Ramos (cell line): Measurements from ENCODE around the gene ZNF879.

Experiments used
- in situ Hi-C: fragments of 300-500 bp; cut with MboI; formaldehyde crosslinking; loops from one replicate; pipeline ENCODE4 v1.14.3; 2022; ENCODE audit warnings: low sequenced_read_pairs; ENCODE audit not compliant: unreplicated experiment

Gene ZNF879

DNA sequence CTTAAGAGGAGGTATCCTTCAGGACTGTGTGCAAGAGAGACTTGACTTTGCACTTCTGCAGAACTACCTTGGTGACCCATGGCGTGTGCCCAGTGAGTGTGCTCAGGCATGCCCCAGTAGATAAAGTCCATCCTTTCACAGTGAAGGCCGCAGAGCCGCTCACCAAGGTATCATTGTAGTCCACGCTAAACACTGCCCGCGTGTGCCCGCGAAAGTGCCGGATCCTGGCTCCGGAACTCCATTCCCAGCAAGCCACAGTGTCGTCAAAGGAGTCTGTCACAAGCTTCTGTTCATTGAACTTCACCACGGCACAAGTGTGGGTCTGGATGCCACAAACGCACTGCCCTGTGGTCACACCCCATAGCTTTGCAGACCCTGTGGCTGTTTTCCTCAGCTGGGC is 25.2 kb upstream of the ZNF879 start:
- in situ Hi-C loops, result no loop called here

DNA sequence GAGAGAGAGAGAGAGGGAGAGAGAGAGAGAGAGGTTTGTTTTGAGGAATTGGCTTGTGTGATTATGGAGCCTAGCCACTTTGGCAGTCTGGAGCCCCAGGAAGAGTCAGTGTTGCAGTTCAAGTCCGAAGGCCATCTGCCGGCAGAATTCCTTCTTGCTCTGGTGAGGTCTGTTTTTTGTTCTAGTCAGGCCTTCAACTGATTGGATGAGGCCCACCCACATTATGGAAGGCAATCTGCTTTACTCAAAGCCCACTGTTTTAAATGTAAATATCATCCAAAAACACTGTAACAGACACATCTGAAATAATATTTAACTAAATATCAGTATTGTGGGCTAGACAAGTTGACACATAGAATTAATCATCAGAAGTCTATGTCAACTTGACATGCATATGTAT is 17.0 kb upstream of the ZNF879 start:
- in situ Hi-C loops, result no loop called here

DNA sequence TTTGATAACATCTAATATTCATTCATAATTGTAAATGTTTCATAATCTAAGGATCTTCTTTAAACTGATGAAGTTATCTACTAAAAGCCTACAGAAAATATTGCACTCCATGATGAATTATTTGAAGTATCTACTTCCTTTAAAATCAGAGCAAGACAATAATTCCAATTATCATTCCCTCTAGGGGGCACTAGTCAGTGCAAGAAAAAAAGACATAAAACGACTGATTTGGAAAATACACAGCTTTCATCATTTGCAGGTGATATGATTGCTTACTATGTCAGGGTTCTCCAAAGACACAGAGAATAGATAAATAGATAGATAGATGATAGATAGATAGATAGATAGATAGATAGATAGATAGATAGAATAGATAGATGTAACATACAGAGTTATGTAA is 14.9 kb upstream of the ZNF879 start:
- in situ Hi-C loops, result no loop called here

DNA sequence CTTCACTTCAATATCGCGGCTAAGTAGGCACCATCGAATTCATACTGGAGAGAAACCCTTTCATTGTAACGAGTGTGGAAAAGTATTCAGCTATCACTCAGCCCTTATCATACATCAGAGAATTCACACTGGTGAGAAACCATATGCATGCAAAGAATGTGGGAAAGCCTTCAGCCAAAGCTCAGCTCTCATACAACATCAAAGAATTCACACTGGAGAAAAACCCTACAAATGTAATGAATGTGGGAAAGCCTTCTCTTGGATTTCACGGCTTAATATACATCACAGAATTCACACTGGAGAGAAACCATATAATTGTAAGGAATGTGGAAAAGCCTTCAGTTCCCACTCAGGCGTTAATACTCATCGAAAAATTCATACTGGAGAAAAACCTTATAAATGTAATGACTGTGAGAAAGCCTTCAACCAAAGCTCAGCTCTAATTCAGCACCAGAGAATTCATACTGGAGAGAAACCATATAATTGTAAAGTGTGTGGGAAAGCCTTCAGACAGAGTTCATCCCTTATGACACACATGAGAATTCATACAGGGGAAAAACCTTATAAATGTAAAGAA is 9.5 kb downstream of the ZNF879 start:
- in situ Hi-C loops, result no loop called here

DNA sequence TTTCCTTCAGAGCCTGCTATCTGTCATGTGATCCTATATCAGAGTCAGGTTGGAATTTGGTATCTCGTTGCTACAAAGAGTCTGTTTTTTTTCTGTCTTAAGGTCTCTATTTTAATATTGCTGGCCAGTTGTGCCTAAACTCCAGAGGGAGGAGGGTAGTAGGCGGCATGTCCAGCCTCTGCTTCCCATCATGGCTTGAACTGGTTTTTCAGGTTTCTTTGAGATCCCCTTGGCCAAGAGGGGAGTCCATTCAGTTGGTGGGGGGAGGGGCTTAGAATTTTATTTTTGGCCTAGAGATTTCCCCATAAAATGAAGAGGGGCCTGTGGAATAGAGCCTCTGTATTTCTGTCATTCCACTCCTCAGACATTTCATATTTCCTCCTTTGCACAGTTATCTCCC is 21.2 kb downstream of the ZNF879 start:
- in situ Hi-C loops, result no loop called here

DNA sequence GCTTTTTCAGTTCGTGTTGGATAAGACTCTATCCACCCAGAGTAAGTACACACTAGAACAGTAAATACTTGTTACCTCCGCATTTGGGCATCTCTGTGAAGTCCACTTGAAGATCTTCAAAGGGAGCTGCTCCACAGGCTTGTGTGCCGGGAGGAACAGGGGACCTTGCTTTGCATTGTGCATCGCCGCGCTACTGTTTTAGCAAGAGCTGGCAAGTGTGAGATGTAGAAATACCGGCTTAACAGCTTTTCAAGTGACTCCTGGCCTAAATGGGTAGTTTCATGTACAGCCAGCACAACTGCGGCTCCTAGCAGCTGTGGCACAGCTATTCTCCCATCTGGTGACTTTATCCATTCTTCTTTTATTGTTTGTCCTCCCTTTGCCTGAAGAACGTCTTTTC is 28.2 kb downstream of the ZNF879 start:
- in situ Hi-C loops, result no loop called here

DNA sequence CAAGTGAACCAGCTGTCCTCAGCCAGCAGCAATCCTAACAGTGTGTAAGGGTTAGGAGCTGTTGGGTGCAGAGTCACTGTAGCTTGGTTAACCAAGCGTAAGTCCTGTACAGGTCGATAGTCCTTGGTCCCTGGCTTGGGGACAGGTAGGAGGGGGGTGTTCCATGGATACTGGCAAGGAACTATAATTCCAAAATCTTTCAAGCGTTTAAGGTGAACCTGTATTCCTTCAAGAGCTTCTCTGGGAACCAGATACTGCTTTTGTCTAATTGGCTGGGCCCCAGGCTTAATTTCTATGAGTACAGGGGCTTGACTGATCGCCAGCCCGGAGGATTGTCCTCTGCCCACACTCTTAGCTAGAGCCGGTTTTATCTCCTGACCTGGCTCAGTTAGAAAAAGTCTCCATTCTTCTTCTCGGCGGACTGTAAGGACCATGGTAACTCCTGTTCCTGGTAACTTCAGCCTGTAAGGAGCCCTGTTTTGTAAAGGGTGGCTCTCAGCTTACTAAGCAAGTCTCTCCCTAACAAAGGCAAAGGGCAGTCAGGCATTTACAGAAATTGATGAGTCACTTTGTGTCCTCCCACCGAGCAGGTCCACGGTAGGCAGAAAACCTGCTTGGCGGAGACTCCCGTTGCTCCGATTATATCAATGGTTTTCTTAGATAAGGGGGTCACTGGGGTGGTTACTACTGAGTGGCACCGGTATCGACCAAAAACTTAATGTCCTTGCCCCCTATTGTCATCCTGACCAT is 30.6 kb downstream of the ZNF879 start:
- in situ Hi-C loops, result no loop called here

DNA sequence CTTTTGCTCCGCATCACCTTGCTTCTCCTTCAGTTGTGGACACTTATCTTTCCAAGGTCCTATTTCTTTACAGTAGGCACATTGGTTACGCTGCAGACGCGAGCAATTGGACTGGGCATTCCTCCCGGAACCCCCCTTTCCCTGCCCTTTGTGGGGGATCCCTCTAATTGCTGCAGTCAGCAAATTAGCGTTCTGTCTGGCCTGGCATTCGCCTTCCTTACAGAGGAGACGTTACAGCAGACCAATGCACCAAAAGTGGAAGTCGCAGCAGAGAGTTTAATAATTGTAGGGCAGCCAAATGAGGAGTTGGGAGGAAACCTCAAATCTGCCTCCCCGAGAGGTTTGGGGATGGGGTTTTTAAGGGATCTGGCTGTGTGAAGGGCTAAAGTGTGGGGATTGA is 31.3 kb downstream of the ZNF879 start:
- in situ Hi-C loops, result no loop called here

DNA sequence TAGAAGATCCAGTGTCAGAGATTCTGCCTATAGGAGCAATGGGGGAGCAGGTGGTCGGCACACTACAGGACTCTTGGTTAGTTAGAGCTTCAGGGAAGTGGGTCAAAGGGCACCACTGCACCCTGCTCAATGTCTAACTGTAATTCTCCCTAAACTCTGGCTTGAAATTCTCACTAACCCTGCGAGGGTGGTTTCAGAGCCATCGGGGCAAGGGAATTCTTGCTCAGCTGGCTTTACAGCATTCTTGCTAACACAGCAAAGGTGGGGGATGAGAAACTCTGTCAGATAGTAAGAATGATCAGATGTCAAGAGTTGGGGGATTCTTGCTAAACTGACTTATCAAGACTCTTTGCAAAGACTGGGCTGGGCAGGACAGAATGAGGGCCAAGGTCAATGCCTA is 31.8 kb downstream of the ZNF879 start:
- in situ Hi-C loops, result no loop called here

DNA sequence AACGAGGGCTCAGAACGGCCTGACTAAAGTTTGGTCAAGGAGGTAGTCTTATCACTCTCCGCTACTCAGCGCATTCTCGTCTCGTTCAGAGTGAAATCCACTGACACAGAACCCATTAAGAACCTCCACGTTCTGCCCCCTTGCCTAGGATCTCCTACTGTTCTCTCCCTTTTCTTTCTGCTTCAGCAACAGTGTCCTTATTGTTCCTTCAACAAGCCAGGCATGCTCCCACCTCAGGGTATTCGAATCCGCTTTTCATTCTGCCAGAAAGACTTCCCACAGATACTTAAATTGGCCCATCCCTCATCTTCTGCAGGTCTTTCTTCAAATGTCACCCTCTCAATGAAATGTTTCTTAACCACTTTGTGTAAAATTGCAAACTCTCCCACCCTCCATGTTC is 32.2 kb downstream of the ZNF879 start:
- in situ Hi-C loops, result no loop called here

DNA sequence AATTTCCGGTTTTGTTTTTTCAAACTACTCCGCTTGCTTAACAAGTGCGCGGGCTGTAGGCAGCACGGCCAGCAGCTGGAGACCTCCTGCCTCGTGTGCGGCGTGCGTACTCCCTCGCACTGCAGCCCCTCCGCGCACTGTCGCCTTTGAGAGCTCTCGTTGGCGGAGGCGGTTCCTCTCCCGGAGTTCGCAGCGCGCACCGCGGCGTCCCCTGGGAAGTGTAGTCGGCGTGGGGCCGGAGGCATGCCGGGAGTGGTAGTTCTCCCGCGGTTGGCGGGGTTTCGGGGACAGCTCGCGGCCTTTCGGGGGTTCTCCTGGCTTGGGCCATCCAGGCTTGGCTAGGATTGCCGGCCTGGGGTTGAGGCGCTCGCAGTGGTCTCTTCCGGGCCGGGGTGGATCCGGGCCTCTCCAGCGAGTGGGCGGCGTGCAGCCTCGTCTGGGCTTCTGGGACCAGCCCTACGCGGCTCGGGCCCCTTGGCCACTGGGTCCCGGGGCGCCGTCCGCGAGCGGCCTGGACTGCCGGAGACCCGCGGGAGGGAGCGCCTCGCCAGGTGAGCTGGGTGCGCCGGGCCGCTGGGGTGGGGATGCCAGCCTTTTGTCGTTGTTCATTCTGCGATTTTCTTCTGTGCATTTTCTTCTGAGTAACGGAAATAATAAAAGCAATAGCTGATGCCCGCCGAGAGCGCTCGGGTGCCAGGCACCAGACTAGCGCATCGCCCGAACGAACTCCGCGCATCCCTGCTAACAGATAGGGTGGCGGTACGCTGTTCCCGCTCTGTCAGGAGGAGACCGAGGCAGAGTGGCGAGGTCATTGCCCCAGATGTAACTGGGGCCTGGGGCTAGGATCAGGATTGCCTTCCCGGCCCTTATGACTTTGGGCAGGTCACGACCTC is 36.8 kb downstream of the ZNF879 start, which contains the start of gene ZNF354C:
Gene ZNF354C, plus strand, starts transcription at position 258 of the 893 bp plus-strand sequence. CDS start 1,696 bp downstream, outside the sequence.
- in situ Hi-C loops, result no loop called here

DNA sequence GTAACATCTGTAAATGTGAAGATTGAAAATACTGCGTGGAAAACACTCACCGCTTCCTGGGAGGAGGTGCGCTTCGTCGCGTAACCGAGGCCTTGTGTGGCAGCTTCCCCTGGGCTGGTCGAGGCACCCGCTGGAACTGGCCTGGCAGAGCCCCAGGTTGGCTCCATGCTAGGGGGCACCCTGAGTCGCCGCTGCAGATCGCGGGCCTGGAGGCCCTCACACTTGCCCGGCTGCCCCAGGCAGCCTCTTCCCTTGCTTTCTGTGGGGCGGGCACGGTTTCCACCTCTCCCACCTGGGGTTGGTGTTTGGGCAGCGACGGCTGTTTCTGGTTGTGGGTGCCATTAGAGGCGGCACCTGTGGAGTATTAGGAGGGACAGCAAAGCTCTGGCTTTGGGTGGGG is 37.4 kb downstream of the ZNF879 start:
- in situ Hi-C loops, result no loop called here

DNA sequence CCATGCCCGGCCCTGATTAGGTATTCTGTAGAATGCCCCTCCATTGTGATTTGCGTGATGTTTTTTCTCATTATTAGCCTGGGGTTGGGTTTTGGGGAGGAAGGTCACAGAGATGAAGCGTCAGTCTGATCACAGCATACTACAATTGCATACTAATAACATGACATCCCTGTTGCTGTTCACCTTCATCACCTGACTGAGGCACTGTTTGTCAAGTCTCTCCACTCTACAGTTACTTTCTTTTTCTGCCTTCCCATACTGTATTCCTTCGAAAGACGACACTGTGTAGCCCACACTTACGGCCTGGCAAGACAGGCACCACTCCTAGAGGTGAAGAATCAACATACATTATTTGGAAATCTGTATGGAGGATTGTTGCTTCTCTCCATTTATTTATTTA is 42.1 kb downstream of the ZNF879 start:
- in situ Hi-C loops, result no loop called here

DNA sequence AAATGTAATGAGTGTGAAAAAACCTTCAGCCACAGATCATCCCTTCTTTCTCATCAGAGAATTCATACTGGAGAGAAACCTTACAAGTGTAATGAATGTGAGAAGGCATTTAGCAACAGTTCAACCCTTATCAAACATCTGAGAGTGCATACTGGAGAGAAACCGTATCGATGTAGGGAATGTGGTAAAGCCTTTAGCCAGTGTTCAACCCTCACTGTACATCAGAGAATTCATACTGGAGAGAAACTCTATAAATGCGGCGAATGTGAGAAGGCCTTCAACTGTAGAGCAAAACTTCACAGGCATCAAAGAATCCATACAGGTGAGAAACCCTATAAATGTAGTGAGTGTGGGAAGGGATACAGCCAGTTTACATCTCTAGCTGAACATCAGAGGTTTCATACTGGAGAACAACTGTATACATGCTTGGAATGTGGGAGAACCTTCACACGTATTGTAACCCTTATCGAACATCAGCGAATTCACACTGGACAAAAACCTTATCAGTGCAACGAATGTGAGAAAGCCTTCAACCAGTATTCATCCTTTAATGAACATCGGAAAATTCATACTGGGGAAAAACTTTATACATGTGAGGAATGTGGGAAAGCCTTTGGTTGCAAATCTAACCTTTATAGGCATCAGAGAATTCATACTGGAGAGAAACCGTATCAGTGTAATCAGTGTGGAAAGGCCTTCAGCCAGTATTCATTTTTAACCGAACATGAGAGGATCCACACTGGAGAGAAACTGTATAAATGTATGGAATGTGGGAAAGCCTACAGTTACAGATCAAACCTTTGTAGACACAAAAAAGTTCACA is 55.8 kb downstream of the ZNF879 start:
- in situ Hi-C loops, result no loop called here

DNA sequence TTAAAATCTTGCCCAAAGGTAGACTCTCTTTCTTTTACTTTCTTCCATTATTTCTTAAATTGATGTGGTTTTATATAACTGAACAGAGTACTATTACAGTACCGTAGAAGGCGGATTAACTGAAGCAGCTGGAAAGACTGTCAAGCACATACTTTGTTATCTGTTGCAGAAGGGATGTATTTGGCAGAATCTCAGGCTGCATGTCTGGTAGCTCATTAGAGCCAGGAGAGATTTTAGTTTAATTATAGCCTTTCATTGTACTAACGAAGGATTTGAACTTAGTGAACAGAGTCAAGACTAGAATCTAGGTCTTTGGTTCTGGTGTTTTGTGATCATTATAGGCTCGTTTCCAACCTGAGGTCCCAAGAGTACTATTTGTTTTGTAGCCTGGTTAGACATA is 57.1 kb downstream of the ZNF879 start:
- in situ Hi-C loops, result no loop called here
